ENCODE data around the gene PASK.

The PASK gene

DNA sequence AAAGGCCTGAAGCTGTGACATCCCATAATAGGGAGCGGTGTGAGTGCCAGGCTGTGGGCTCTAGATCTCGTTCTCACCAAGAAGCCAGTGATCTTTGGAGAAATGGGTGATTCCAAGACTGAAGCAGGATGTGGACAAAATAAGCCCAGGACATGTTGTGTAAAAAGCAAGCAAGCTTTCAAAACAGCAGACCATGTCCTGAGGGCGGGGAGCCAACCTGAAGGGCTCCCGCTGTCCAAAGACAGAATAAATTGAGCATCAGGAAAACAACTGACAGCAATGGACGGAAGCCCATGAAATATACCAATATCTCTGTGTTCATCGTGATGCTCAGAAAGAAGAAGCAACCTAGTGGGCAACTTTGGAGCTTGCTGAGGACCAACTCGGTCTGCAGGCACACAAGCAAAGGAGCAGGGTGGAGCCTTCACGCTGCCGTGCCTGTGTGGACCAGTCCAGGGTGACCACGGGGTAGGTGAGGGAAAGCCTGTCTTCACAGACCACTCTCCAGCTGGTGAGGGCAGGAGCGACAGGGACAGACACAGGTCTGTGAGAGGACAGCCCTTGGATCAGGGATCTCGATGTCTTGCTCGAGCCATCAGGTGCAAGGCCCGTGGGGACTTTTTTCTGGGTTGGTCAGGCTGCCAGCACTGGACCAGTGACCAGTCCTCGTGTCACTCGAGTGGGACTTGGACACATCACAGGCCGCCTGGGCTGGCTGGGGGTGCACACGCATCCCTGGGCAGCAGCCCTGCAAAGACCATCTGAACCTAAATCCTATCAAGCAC is 68.7 kb downstream of the PASK start:
- no peak for DNase-seq

DNA sequence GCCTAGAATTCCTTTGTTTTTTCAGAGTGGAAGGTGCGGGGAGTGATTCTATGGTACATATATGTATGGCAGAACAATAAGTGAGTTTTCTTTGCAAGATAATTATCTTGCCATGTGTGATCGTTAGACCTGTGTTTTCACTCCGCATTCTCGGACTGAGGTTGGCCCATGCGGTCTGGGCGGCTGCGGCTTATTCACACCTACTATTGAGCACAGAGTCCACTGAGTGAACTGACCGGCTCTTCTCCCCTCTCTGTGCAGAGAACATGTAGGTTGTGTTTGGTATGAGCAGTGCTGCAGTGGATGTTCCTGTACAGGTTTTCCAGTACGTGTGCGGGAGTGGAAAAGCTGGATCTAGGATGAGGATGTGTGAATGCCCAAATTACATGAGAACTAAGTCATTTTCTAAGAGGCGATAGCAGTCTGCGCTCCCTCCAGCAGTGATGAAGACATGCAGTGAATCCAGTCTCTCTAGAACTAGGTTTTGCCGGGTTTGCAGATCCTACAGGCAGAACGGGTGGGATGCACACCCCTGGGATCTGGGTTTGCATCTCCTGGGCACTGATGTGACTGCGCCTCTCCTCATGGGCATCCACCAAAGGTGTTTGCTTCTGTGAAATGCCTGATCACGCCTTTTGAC is 74.3 kb downstream of the PASK start:
- no peak for DNase-seq

DNA sequence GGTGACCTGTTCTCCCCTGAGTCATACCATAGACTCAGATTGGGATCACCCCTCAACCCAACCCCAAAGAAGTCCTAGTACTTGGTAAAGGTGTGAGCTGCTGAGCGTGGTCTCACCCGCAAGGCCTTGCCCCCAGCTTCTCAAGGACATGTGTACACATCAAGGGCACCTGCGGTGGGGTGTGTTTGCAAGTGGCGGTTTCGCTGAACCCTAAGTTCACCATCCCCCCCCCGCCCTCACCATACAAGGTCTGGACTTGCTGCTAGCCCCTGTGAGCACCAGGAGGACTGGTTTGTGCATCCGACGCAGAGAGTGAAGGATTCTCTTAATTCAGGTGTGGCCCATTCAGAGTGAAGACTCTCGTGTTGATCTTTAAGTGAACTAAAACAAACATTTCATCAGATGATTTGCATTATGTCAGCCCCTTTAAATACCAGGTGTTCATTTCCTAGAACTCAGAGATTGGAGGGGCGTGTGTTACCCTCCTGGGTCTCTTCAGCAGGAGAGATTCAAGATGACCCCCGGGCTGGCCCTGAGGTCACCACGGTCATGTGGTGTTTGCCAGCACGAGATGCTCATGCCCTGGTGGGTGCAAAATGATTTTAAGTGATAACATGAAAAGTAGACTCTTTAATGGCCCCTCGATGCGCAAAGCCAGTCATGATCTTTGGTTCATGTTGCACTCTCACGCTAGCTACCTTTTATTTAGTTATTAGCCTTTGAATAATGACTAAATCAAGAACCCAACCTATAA is 75.0 kb downstream of the PASK start:
- DNase-seq, result no peak

DNA sequence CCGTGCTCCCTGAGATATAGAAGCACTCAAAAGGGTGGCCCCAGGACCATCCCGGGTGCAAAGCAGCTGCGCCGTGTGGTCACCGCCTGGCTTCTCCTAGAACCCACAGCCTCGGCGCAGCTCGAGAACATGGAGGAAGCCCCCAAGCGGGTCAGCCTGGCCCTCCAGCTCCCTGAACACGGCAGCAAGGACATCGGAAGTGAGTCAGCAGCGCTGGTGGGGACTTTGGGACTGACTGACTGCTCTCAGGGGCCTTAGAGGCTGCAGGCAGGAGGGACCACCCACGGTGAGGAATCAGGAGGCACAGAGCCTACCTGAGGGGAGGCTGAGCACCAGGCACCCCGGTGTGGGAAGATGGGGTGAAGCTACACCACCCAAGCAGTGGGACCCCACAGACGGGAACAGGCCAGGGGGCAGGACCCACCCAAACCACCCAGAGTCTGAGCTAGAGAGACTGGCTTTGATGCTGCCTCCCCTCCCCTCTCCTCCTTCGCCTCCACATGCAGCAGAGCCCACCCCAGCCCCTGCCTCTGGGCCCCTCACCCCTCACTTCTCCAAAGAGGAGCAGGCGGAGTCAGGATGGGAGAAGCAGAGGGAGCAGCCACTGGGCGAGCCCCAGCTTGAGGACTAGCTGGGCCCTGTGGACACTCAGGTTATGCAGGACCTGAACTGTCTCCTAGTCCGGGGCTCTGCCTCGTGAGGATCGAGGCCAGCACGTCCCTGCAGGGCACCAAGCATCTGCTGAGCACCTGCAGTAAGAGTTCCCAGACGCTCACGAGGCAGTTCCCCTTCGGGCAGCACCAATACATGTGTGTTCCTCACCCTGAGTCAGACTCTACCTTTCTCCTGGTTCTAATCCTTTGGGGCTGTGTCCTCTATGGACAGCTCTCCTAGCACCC is 75.9 kb downstream of the PASK start:
- DNase-seq, result no peak

DNA sequence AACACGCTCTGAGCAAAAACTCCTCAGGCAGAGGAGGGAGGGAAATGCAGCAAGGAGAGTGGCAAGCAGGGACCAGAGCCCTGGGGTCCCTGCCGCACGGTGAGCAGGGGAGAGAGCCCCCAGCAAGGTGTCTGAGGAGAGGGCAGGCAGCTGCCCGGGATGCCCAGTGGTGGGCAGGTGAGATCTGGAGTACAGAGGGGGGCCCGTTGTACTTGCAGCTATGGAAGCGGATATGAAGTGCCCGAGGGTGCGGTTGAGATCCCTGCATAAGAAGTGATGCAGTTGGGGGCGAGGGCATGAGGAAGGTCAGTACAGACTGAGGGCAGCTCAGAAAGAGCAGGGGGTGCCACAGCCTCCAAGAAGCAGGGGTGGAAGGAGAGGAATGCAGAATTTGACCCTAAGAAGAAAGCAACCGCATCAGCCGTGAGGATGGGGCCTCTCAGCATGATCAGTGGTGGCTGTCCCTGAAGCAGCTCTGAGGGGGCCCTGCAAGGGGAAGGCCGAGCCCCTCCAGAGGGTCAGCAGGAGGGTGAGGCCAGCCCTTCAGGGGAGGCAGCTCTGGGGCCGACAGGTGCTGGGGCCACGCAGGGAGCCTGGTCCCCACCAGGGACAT is 76.6 kb downstream of the PASK start:
- no peak for DNase-seq

DNA sequence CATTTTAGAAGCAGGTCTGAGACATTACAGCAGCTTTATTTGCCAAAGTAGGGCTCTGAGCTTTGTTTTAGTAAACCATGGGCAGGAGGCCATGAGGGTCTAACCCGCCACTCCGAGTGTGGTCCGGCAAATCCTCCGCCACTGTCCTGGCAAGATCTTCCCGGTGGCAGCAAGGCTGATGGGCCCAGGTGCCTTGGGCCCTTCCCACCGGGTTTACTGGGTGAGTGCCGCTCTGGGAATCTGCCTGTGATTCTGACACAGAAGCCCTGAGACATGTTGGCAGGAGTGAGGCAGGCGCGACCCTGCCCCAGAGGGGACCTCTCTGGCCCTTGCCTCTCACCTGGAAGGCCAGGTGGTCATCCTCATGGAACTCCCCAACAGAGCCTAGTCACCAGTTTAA is 77.1 kb downstream of the PASK start:
- no peak for DNase-seq

DNA sequence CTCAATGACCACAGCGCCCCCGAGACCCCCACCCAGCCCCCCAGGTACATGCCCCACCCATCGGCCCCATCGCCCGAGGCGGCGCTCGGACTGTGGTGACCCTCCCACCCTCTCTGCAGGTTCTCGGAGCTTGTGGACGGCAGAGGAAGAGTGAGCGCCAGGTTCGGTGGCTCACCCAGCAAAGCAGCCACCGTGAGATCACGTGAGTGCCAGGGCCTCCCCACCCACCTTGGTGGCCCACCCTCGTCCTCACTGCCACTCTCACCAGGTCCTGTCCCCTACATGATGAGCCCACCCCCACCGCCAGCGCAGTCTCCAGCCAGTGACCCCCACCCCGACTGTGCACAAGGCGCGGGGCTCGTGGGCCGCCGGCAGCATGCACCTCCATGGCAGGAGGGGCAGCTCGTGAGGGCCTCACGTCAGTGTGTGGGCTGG is 77.6 kb downstream of the PASK start:
- no peak for DNase-seq

DNA sequence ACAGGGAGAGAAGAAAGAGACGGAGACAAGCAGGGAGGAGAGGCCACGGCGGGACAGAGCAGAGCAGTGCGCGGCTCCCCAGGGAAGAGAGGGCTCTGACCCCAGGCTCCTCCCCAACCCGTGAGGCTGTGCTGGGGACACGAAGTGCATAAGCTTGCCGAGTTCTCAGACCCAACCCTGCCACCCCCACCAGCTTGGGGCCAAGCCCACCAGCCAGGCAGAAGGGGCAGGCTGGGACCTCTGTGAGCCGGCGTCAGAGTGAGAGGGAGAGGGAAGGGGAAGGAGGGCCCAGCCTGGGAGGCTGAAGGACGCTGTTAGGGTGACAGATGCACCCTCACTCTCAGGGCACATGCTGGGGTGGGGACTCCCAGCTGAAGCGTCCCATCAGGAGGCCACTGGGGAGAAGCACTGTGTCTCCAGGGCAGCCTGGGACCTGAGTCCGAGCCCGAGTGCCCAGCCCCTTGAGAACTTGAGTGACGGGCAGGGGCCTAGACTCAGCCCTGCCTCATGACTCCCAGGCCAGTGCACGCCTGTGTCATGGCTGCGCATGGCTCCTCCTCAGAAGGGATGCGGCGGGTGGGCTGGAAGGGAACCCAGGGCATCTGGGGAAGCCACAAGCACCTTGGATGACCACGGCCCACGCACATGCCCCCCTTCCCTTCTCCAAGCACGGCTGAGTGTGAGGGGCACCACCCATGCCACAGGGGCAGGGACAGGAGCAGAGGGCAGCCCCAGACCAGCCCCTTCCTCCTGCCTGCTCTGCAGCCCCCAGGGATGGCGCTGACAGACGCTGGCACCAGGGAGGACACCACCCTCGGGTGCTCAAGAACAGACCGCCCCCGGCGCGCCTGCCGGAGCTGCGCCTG is 78.2 kb downstream of the PASK start:
- no peak for DNase-seq

DNA sequence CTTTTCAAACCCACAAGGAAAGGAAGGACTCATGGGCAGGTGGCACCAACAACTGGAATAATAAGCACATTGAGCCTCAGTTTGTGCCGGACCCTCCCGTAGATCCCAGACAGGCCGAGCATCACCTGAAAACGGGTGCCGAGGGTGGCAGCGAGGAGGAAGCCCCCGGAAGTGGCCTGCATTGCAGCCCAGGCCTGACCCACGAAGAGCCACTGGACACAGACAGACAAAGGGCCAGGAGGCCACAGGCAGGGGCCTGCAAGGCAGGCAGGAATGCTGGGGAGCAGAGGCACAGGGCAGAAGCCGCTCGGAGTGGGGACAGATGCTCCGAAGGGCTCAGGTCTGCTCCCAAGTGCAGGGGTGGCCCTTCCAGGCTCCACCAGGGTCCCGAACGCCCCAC is 78.9 kb downstream of the PASK start:
- no peak for DNase-seq

DNA sequence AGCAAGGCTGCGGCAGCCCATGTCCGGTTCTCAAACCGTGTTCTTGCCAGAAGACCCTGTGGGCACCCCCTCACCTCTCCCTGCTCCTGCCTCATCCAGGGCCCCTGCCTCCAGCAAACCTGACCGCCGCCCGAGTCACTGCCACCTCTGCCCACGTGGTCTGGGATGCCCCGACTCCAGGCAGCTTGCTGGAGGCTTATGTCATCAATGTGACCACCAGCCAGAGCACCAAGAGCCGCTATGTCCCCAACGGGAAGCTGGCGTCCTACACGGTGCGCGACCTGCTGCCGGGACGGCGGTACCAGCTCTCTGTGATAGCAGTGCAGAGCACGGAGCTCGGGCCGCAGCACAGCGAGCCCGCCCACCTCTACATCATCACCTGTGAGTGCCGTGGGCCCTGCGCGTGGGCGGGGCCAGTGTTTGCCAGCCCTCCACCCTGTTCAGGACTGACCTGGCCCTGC is 79.4 kb downstream of the PASK start:
- DNase-seq, result peak; percentile 18

DNA sequence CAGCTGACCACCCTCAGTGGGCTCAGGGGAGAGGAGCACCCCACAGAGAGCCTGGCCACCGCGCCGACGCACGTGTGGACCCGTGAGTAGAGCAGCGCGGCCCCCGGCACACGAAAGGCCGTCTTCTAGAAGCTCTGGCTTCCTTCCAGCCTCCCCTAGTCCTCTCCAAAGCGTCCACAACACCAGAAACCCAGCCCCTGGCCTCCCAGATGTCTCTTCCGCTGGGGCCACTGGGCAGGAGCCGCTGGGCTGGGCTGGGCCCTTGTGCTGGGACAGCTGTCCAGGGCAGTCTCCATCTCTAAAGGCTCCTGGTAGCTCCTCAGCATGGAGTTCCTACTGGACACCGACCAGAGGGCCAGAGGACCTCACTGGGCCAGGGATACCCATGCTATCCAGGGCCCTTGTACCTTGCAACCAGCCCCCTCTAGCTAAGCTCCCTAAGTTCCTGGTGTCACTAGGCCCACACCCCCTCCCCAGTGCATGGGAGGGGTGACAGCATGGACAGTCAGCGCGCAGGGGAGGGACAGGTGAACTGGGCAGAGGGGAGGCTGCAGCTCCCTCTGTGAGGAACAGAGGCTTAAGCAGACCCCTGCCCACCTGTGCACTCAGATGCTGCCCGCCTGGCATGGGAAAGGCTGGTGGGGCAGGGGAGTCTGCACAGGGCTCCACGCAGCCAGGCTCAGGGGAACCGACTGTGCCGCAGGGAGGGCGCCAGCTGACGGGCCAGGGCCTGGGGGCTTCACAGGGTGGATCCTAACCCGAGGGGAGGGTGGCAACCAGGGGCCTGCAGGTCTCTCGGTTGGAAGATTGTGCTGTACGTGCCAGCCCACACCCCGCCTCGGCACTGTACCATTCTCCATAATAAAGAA is 80.1 kb downstream of the PASK start:
- no peak for DNase-seq

DNA sequence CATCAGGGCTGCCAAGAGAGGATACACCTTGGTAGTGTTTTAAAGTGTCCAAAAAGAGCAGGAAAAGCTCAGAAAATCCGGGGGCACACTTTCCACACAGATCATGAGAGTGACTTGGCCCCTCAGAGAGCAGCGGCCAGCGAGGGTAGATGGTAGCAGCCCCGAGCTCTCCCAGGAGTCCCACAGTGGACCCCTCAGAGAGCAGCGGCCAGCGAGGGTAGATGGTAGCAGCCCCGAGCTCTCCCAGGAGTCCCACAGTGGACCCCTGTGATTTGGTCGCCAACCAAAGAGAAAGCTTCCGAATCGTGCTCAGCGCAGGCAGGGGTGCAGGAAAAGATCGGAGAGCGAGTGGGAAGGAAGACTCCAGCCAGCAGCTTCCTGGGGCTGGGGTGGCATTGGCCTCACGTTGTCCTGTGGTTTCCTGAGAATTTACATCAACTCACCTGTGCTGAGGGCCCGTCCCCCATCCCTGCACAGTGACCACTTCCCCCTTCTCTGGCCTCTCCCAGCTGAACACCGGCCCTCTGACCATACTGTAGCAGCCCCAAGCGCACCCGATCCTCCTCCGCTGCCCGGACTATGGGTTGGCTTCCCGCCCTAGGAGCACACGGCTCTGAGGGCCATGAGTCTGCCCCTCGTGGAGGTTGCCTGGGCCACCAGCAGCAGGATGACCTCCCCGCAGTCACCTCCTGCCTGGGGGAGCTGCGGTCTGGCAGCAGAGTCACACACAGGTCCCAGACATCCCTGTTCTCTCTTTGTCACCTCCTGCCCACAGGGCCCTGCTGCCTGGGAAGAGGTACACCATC is 80.9 kb downstream of the PASK start:
- no peak for DNase-seq

DNA sequence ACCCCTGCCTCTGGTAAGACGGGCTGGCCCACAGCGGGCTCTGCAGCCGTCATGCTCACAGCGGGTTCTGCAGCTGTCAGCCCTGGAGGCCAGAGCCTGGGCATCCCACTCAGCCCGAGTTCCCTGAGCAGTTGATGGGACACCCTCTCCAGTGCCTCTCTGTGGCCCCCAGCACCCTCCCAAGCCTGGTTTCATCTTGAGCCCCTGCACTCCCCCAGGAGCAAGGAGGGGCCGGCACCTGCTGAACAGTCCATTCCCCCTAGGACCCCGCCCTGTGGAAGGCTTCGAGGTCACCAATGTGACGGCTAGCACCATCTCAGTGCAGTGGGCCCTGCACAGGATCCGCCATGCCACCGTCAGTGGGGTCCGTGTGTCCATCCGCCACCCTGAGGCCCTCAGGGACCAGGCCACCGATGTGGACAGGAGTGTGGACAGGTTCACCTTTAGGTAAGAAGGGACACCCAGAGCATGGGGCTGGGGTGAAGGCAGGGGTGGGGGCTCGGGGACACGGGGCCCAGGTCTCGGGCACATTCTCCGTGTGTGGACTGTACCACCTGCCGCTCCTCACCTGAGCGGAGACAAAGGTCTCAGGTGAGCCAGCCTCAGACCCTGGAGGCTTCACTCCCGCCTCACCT is 81.7 kb downstream of the PASK start:
- DNase-seq, result no peak

DNA sequence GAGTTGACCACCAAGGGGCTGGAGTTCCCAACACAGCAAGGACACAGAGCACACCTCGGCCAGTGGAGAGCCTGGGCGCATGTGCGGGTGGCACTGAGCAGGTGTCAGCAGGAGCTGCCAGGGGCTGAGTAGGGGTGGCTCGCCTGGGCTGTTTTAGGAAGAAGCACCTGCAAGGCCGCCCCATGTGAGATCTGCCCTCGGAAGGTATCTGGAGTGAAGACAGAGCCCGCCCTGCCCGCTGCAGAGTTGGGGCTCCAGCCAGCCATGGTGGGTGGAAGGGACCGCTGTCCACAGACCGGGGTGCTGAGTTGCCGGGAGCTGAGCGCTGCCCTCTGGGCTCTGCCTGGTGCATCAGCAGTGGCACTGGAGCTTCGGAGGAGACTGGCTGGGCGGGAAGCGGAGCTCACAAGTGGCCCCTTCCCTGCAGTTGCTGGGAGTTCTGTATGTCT is 82.4 kb downstream of the PASK start:
- peak; percentile 29 for DNase-seq

DNA sequence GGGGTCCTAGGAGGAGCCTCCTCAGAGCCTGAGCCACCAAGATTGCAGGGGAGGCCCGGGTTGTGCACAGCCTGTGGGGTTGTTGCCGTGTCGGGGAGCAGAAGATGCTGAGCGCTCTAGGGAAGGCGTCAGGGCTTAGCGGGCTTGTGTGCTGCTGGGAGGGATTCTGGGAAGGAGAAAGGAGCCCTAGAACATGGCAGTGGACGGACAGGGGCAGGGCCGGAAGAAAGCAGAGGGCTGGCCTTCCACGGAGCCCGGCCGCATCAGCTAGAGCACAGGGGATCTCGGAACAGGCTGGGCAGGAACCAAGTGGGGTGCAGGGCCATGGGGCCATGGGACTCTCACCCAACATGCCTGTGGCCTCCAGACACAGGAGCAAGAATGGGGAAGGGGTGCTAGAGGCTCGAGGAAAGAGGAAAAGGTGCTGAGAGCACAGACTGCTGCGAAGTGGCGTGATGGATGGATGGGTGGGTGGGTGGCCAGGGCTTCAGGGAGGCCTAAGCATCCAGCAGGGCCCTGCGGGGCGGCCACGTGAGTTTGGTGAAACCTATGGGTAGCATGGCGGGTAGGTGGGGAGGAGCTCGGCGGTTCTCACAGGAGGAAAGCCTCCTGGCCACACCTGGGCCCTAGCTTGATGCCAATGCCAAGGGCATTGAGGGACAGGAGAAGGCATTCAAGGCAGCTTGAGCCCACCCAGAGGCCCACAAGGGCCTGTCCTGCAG is 82.9 kb downstream of the PASK start:
- no peak for DNase-seq

DNA sequence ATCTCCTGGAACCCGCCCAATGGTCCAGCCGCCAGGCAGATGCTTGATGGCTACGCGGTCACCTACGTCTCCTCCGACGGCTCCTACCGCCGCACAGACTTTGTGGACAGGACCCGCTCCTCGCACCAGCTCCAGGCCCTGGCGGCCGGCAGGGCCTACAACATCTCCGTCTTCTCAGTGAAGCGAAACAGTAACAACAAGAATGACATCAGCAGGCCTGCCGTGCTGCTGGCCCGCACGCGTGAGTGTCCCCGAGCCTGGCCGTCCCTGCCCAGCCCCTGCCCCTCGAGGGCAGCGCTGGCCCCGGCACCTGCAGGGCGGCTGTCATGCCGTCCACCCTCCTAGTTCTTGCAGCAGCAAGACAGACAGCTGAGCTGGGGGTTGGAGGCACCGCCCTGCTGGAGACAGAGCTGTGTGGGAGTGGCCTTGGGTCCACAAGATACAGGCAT is 83.9 kb downstream of the PASK start:
- no peak for DNase-seq

DNA sequence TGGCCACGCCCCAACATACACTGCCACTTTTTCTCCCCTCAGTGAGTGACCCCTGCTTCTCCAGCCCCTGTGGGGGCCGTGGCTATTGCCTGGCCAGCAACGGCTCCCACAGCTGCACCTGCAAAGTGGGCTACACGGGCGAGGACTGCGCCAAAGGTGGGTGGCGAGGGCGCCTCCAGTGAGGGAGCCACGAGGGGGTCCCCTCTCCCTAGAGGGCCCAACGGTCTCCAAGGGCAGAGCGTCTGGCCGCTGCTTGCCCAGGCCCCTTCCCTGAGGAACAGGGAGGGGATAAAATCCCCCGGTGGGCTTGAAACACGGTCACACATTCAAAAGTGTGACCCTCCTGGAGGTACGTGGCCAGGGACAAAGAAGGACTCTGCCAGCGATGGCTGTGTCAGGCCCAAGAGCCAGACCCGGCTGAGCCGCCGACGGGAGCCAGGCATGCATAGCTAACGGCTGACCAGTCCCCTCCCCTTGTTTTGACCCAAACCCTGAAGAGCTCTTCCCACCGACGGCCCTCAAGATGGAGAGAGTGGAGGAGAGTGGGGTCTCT is 84.4 kb downstream of the PASK start:
- DNase-seq, result no peak
